Amygdala (tissue), 56 donors: ENCODE data around the gene SNCB.

Experiments
- DNase-seq, 56 donors: peaks; one replicate each; lab custom pipeline; 2025; lab: John Stamatoyannopoulos, UW

The SNCB gene

DNA sequence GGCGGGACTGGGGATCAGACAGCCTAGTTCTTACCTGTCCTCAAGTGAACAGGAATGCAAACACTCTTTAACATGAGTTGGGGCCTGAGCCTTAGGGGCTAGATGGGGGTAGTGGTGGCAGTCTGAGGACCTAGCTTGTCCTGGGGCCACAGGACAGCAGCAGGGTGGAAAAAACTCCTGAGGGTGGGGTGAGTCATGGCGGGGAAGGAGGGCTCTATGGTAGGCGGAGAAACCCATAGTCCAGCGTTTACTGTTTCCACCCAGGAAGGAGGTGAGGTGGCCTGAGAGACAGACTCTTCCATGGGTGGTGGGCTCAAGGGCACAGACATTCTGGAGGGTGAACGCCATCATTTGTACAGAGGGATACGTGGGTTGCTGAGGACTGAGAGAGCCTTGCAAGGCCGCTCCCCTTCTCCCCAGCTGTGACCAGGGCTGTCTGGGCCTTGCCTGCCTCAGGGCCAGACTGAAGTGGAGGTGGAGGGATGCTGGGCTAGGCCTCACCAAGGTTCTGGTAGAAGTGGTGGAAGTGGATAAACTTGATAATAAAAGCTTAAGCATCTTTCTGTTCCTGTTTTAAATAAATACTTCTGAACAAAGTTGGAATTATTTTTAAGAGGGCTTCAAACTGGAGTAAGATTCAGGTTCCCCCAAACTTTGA lies 15.8 kb upstream of the SNCB start:
- no peak for DNase-seq

DNA sequence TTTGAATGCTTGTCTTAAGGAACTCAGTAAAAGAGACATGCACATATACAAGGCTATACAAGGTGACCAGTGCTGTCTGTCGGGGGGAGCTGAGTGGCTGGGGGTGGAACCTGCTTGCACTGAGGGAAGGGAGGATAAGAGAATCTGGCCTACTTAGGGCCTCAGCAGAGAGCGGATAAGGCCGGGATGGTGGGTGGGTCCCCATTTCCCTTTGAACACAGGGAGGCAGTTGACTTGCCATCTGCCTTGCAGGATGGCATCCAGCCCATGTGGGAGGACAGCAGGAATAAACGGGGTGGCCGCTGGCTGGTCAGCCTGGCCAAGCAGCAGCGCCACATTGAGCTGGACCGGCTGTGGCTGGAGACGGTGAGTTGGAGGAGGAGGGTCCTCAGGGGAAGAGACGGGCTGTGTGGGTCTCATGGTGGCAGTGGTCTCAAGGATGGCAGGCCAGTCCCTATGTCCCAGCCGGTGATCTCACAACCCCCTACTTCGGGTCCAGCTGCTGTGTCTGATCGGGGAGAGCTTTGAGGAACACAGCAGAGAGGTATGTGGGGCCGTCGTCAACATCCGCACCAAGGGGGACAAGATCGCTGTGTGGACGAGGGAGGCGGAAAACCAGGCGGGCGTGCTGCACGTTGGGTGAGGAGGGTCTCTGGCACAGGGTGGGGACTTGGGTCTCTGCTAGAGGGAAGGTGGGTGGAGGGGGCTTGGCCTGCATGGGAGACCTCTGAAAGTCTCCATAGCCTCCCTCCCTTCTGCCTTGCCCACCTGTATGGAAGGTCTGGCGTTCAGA lies 14.7 kb upstream of the SNCB start:
- no peak for DNase-seq

DNA sequence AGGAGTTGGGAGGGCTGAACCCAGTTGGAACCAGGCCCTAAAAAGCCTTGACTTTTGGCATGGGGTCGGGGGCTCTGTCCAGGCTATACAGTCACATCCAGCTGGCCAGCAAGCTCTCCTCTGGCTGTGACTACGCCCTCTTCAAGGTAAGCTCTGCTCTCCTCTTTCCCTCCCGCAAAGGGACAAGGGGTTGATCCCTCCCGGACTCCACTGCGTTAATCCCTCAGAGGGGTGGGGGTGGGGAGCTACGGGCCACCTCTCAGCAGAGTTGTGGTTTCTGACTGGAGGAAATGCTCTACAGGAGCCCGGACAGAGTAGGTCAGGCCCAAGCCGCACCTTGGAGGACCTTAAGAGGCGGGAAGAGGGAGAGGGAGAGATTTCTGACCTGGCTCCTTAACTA lies 14.0 kb upstream of the SNCB start:
- no peak for DNase-seq

DNA sequence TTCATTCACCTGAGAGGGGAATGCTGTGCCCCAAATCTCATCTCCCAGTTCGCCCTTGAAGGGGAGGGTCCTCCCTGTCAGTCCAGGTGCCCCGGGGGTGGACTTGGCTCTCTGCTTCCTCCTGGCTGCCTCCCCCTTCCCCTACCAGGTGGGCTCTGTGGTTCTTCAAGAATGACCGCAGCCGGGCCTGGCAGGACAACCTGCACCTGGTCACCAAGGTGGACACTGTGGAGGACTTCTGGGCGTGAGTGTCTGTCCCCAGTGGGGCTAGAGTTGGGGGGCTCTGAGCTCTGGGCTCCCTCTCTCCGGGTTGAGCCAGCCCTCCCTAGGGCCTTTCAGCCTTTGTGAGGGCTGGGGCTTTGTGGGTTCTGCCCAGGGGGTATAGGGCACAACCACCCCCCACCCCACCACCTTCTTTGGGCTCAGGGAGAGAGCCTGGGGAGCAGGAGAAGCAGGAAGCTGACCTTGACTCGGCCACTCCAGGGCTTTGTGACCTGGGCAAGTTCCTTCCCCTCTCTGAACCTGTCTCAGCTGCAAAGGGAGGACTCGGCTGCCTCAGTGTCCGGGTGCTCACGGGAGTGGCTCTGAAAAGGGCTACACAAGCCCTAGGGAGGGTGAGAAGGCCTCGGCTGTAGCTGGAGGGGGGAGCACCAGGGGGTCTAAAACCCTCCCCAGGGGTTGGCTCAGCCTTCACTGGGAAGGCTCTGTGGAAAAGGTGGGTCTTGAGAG lies 13.3 kb upstream of the SNCB start:
- no peak for DNase-seq

DNA sequence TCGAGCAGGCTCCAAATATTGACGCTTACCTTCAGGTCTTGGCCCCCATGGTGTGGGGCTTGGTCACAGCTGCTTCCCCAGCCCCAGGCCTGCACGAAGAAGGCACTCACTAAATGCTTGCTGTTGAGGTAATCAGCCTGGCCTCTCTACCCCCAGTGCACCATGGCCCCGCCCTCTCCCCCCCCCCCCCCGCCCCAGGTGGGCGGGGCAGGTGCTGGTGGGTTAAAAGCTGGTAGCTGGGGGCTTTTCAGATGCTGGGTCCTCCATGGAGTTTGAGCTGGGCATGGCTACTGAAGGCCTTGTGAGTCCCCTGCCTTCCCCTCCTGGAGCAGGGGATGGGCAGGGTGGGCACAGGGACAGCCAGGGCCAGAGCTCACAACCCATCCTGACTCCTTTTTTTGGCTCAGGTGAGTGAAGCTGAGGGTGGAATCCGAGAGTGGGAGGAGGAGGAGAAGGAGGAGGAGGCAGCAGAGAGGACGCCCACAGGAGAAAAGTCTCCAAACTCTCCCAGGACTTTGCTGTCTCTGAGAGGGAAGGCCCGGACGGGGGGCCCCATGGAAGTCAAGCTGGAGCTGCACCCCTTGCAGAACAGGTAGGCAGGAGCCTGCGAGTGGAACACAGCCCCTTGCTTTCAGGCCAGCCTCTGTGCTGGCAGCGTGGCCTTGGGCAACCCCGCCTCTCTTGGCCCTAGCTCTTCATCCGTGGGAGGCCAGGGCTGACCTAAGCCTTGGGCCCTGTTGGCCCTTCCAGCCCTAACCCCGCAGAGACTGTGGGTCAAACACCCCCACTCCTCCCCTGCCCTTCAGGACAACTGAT lies 12.5 kb upstream of the SNCB start:
- no peak for DNase-seq

DNA sequence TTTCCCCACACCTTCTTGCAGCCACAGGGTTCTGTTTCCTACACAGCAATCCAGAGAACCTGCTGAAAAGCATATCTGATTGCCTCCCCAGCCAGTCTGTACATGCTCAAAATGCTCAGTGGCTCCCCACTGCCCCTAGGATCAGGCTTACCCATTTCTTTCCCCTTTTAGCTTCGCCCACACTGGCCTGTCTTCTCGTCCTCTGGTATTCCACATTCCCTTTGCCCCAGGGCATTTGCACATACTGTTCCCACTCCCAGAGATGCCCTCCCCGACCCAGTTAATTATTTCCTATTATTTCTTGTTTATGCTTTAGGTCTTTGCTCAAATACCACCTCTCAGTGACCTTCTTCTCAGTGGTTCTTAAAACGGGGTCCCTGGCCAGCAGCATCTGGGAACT lies 10.3 kb upstream of the SNCB start:
- DNase-seq: no peak

DNA sequence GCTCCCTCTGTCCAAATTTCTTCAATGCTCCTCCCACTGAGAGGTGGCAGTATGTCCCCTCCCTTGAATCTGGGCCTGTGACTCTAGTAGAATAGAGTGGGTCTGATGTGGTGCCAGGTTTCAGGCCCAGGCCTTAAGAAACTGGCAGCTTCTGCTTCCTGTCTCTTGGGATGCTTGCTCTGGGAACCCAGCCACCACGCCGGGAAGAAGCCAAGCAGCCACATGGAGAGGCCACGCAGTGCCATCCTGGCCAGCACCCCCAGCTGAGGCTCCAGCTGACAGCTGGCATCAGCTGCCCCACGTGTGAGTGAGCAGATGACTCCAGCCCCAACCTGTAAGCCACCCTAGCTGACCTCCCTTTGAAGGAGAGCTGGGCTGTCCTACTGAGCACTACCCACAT lies 9.6 kb upstream of the SNCB start:
- peak in 47 of 56 donors; percentile 19 to 88 (median 60) for DNase-seq

DNA sequence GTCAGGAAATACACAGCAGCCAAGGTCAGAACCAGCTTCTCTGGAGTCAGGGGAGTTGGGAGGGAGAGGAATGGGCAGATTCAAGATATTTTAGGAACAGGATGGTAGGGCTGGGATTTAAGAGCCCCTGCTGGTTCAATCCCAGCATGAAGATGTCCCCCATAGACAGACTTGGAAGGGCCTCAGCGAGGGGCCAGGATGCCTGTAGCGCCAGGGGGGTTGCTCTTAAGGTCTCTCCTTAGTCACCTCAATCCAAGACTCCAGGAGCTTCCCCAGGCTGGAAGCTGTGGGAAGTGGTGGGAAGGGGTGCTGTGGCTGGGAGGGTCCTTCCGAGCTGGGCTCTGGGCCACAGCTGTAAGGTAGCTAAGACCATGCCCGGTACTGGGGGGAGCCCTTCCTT lies 8.9 kb upstream of the SNCB start:
- DNase-seq: no peak

DNA sequence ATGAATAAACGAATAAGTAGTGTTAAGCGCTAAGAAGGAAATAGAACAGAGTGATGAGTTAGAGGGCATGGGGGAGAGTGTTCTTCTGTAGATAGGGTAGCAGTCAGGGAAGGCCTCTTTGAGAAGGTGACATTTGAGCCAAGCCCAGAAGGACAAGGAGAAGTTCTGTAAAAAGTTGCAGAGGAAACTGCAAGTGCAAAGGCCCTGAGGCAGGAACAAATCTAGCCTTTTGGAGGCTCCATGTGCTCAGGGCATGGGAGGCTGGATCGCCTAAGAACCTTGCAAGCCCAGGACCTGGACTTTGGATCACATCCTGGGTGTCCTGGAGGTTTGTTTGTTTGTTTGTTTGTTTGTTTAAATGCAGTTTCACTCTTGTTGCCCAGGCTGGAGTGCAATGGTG lies 8.1 kb upstream of the SNCB start:
- no peak for DNase-seq

DNA sequence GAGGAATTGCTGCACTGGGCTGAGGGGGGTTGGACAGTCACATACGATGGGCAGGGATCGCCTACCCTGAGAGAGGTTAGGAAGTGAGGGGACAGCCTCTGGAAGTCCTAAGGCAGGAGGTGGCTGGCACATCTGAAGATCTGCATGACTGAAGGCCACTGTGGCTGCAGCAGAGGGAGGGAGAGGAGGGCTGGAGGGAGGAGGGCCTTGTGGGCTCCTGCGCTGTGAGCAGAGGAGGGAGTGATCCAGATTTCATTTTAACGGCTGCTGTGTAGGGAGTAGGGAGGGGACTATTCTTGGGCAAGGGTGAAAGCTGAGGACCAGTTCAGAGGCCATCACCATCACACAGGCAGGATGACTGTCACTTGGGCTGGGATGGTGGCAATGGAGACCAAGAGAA lies 7.2 kb upstream of the SNCB start:
- no peak for DNase-seq

DNA sequence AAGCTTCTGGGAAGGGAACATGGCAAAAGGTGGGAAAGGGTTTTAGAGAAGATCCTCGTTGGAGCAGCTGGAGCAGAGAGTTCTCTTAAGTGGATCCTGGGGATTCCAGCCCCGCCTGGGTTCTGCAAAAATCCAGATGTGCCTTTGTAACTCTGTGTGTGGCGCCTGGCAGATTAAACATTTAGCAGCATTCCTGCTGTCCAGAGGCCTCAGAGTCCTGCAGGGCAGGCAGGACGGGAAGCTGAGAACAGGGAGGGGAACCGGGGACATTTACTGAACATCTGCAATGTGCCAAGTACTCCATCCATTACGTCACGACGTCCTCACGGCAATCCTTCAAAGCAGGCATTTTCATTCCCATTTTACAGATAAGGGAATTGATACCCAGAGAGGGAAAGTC lies 6.1 kb upstream of the SNCB start:
- no peak for DNase-seq

DNA sequence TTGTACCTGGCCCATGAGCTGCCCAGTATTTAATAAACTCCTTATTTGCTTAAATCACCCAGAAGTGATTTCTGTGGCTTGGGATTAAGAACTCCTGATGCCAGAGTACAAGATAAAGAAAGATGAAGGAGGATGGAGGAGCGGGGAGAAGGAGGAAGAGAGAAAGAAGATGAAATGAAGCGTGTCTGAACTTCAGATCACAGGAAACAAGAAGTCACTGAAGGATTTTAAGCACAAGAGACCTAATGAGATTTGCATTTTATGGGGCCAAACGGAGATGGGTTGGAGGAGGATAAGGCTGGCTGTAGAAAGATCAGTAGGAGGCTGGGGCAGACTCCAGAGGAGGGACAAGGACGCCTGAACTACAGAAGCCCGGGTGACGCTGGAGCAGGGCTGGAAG lies 3.3 kb upstream of the SNCB start:
- no peak for DNase-seq

DNA sequence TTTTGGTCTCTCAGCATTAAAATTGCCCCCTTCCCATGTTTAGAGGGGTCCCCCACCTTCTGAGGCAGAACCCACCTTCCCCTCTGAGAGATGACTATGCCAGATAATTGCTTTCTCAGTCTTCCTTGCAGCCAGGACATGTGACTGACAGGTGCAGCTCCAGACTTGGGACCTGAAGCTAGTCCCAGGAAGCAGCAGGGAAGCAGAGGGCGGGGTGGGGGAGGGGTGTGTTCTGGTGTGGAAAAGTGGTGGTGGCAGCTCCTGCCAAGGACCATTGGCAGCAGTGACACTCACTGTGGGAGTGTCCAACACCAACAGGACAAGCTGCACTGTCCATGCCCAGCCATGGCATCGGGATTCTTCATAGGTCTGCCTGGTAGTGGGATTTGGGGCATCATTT lies 2.4 kb upstream of the SNCB start:
- no peak for DNase-seq

DNA sequence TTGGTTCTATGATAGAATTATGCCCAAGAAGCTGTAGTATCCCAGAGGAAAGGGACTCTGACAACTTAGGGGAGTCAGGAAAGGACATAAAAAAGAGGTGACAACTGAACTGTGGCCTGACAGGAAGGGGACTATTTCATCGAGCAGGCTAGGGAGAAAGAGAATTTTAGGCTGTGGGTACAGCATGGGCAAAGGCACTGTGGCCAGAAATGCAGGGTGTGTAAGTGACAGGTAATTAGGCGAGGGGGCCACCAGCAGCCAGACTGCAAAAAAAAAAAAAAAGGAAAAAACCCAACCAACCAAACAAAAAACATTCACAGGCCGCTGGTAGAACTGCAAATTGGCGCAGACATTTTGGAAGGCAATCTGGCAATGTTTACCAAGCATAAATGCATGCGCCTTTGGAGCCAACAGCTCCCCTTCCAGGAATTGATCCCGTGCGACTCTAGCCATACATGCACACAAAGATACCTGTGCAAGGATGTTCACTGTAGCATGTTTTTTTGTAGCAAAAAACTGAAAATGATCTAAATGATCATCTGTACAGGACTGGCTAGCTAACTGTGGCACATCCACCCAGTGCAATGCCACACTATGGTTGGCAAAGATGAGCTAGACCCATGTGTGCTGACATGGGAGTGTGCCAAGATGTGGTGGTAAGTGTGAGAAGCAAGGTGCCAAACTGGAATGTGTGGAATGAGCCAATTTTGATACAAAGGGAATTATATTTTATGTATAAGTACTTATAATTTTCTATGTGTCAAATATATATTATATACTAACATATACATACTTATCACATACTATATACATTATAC lies 1.3 kb upstream of the SNCB start:
- DNase-seq: no peak

DNA sequence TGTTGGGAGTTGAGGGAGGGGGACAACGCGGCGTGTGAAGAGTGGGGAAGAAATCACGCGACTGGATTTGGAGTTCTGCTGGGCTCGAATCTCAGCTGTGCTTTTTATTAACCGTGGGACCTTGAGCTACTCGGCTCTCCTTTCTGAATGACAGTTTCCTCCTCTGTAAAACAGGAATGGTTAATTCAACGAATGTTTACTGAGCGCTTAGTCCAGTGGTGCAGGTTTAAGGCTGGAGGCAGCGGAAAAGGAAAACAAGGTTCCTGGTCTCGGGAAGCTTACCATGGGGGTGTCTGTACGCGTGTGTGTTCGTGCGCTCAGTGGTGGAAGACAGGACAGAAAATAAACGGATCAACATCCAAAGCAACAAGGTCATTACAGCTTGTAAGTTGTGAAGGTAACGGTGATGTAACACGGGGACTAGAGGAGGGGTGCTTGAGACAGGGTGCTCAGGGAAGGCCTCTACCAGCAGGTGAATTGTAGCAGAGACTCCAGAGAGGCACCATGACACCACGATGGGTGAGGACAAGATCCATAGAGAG lies 418 bp upstream of the SNCB start:
- DNase-seq: no peak

DNA sequence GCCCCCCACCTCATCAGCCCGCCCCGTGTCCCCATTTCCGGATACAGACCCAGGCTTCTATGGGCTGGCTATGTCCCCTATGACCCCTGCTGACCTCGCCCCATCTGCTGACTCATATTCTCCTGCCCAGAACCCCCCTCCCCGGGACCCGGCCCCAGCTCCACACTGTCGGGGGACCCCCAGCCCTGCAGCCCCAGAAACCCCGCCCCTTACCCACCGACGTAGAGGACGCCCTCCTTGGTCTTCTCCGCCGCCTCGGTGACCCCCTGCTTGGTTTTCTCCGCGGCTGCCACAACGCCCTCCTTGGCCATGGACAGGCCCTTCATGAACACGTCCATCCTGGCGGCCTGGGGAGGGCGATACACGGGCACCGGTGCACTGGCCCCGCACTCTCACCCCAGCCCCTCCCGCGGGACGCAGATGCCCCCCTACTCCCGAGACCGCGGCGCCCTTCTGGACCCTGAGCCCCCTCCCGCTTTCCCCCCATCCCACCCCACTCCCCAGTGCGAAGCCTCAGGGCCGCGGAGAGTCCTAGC lies 949 bp downstream of the SNCB start:
- DNase-seq: no peak

DNA sequence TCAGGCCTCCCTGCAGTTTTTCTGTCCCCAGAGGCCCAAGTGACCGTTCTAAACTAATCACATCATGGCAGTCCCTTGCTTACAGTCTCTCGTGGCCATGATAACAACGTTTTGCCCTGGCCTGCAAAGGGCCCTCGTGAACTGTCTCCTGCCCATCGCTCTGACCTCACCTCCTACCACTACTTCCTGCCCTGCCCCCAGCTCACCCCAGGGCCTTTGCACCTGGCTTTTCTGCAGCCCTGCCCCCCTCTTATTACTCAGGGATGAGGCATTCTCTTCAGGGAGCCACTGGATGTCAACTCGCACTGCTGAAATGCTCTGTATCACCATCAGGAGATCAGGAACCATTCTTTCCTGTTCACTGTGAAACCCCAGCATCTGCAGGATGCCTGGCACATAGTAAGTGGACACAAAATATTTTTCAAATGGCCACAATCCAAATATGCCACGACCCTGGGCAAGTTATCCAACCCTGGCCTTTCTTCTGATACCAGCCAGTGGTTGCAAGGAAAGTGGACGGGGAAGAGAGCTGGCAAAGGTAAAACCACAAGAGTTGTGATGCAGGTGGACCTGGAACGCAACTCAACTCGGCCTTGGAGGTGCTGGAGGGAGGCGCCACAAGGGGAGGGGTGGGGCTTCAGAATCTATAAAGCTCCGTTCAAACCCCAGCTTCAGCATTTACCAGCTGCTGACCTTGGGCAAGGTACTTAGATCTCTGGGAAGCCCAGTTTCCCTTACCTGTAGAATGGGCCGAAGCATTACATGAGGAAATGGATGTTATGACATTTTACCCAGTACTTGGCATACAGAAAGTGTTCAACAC lies 1.7 kb downstream of the SNCB start:
- DNase-seq: no peak

DNA sequence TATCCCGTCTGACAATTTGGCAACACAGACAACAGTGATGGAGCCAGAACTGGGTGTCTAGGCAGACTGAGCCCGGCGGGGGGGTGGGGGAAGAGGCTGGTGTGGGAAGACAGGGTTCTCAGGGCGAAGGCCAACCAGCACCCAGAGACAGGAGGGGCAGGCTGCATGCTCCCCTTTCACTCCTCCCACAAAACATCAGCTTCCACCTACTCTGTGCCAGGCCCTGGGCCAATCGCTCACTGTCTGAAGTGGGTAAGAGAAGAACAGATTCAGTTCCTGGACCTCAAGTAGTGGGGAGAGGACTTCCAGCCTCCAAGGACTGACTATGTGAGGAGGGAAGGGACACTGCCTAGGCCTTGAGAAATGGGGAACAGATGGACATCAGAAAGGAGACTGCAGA lies 2.8 kb downstream of the SNCB start:
- DNase-seq: no peak

DNA sequence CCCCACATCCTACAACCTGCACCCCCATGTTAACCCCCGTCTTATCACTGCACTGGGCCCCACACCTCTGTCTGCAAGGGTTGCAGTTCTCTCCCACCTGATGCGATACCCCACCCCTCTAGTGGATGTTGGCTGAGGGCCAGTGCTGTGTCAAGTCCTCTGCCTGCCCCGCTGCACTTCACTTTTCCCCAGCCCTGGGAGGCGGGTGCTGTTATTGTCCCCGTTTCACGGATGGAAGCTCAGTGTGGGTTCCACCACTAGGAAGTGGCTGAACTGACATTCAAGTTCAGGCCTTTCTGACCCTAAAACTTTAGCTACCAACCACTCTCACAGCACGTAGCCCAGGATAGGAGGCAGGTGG lies 3.5 kb downstream of the SNCB start:
- no peak for DNase-seq
